SK-N-MC (cell line): ENCODE results near the gene PLA2G4D.

Experiments
- EZH2 ChIP-seq: fragments of 200-600 bp; sonication (generic); IDR thresholded peaks from one replicate; pipeline ENCODE4 v1.6.1; 2017; ENCODE audit warnings: antibody characterized with exemption
- FOXP2 ChIP-seq: optimal IDR thresholded peaks from 2 replicates; pipeline ENCODE3; 2011; ENCODE audit warnings: mild to moderate bottlenecking, moderate library complexity; ENCODE audit not compliant: insufficient read depth; ENCODE audit errors: extremely low read length, control extremely low read depth
- POLR2AphosphoS5 ChIP-seq: IDR thresholded peaks from 2 replicates; pipeline ENCODE4 v1.6.1; 2012; ENCODE audit warnings: mild to moderate bottlenecking, low read depth, low read length, borderline replicate concordance

DNA sequence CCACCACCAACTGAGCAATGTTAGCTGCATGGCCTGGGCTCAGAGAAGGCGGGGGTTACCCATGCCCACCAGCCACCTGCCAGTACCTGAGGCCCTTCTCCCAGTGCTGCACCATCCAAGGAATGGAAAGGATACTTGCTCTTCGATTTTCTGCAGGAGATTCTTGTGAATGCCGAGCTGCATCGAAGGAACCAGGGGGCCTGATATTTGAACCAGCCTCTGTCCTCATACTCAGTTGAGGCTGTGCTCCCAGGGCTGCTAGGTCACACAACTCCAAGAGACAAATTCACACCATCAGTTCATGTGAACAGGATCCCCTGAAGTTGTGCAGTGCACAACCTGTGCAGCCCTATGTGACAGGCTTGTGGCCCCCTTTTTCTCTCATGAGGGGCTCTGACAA is 44.0 kb upstream of the PLA2G4D start:
- TF ChIP-seq POLR2AphosphoS5, result no peak
- no peak for TF ChIP-seq EZH2
- TF ChIP-seq FOXP2, result no peak
